NCI-H128 (cell line): ENCODE results near the gene EZH1.

Experiments used
- DNase-seq: peaks from one replicate; lab custom pipeline; 2025; ENCODE audit not compliant: unreplicated experiment; lab: John Stamatoyannopoulos, UW

Gene EZH1

GRCh38 chr17:42744806-42745617 is at the start of gene EZH1:
EZH1 (minus strand) TSS chr17:42745040; CDS start chr17:42728941, 16,099 bp downstream.
- peak; percentile 75 for DNase-seq

GRCh38 chr17:42792545-42792944 is 47.7 kb upstream of the EZH1 start:
- no peak for DNase-seq

- no peak for DNase-seq
Measured at GRCh38 chr17:42791948-42792347, 47.1 kb upstream of the EZH1 start.

GRCh38 chr17:42787266-42787665 is 42.4 kb upstream of the EZH1 start:
- DNase-seq: no peak

- DNase-seq: no peak
Measured at GRCh38 chr17:42784811-42785592, 40.2 kb upstream of the EZH1 start.

GRCh38 chr17:42784409-42784808 is 39.6 kb upstream of the EZH1 start:
- DNase-seq: no peak

- DNase-seq: no peak
Measured at GRCh38 chr17:42783791-42784138, 38.9 kb upstream of the EZH1 start.

GRCh38 chr17:42783062-42783790 is 38.4 kb upstream of the EZH1 start:
- DNase-seq: no peak

- no peak for DNase-seq
Measured at GRCh38 chr17:42782166-42783061, 37.6 kb upstream of the EZH1 start.

GRCh38 chr17:42781639-42782165 is 36.9 kb upstream of the EZH1 start:
- DNase-seq: no peak

GRCh38 chr17:42780851-42781638 is 36.2 kb upstream of the EZH1 start:
- no peak for DNase-seq

GRCh38 chr17:42779936-42780850 is 35.4 kb upstream of the EZH1 start, which contains the start of gene WNK4:
WNK4 (plus strand) TSS chr17:42780610; CDS start chr17:42780699, 89 bp downstream.
- DNase-seq: no peak

GRCh38 chr17:42779304-42779935 is 34.6 kb upstream of the EZH1 start:
- no peak for DNase-seq

GRCh38 chr17:42778570-42778969 is 33.7 kb upstream of the EZH1 start:
- no peak for DNase-seq

GRCh38 chr17:42775534-42776098 is 30.8 kb upstream of the EZH1 start:
- no peak for DNase-seq

GRCh38 chr17:42774066-42774745 is 29.4 kb upstream of the EZH1 start:
- no peak for DNase-seq
